ENCODE measurements around the gene PKP2. TPM values are rescaled to one million over a fixed set of nuclear protein-coding genes. Genes with fewer than 3 reads are reported as not detected.

The PKP2 gene
- total and polyA plus RNA-seq, 2 of the 13 experiments (the other 11 are each of a cell fraction or from before 2014, with no cell fraction given) = 15.1 to 25.3 TPM

- TF ChIP-seq TFDP2 (CRISPR knock-in tag; IDR thresholded peaks at IDR 0.05) (no peak; the same call in 1 of the 2 replicates), ZFP90 (CRISPR knock-in tag; IDR thresholded peaks at IDR 0.05; ENCODE audit: borderline replicate concordance) (no peak; the same call in 1 of the 2 replicates), ZBTB7A (CRISPR knock-in tag; IDR thresholded peaks at IDR 0.05) (0 out of 2 replicates have a peak, but pooled peaks have one; percentile 16), NR2F1 (CRISPR knock-in tag; IDR thresholded peaks at IDR 0.05) (peak in 1 of 2 experiments; percentile 25; a peak in 1 of 4 replicates), ZNF224 (CRISPR knock-in tag; IDR thresholded peaks at IDR 0.05) (no peak), HNRNPH1 (optimal IDR thresholded peaks at IDR 0.05; ENCODE audit: low read depth, low read length) (no peak), ZNF772 (CRISPR knock-in tag; IDR thresholded peaks at IDR 0.05) (peak; percentile 16), ZNF563 (CRISPR knock-in tag; IDR thresholded peaks at IDR 0.05) (no peak; the same call in 1 of the 2 replicates), ISX (CRISPR knock-in tag; conservative IDR thresholded peaks at IDR 0.05) (no peak), BHLHE40 (IDR thresholded peaks at IDR 0.05; ENCODE audit: low read length) (no peak), ZNF160 (CRISPR knock-in tag; IDR thresholded peaks at IDR 0.05) (no peak), SOX6 (IDR thresholded peaks at IDR 0.05) (no peak), SOX6 (CRISPR knock-in tag; IDR thresholded peaks at IDR 0.05) (no peak; the same call in 1 of the 2 replicates), ZNF691 (CRISPR knock-in tag; IDR thresholded peaks at IDR 0.05; ENCODE audit: borderline replicate concordance, low read depth) (0 out of 2 replicates have a peak, but pooled peaks have one; percentile 63), ZKSCAN1 (IDR thresholded peaks at IDR 0.05; ENCODE audit: low read length) (no peak), POGZ (CRISPR knock-in tag; IDR thresholded peaks at IDR 0.05) (peak; percentile 59; the same call in 1 of the 2 replicates), ZNF709 (CRISPR knock-in tag; IDR thresholded peaks at IDR 0.05) (peak; percentile 62; the same call in 1 of the 2 replicates), MYNN (CRISPR knock-in tag; IDR thresholded peaks at IDR 0.05; ENCODE audit: low read depth) (no peak), ZNF556 (CRISPR knock-in tag; IDR thresholded peaks at IDR 0.05; ENCODE audit: borderline replicate concordance) (no peak)
- TF ChIP-seq, protein P1, sequence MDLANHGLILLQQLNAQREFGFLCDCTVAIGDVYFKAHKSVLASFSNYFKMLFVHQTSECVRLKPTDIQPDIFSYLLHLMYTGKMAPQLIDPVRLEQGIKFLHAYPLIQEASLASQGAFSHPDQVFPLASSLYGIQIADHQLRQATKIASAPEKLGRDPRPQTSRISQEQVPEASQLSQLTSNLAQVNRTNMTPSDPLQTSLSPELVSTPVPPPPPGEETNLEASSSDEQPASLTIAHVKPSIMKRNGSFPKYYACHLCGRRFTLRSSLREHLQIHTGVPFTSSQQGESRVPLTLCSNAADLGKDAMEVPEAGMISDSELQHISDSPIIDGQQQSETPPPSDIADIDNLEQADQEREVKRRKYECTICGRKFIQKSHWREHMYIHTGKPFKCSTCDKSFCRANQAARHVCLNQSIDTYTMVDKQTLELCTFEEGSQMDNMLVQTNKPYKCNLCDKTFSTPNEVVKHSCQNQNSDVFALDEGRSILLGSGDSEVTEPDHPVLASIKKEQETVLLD (CRISPR knock-in tag; IDR thresholded peaks at IDR 0.05; ENCODE audit: low read depth) = no peak
- TF ChIP-seq, protein P2, sequence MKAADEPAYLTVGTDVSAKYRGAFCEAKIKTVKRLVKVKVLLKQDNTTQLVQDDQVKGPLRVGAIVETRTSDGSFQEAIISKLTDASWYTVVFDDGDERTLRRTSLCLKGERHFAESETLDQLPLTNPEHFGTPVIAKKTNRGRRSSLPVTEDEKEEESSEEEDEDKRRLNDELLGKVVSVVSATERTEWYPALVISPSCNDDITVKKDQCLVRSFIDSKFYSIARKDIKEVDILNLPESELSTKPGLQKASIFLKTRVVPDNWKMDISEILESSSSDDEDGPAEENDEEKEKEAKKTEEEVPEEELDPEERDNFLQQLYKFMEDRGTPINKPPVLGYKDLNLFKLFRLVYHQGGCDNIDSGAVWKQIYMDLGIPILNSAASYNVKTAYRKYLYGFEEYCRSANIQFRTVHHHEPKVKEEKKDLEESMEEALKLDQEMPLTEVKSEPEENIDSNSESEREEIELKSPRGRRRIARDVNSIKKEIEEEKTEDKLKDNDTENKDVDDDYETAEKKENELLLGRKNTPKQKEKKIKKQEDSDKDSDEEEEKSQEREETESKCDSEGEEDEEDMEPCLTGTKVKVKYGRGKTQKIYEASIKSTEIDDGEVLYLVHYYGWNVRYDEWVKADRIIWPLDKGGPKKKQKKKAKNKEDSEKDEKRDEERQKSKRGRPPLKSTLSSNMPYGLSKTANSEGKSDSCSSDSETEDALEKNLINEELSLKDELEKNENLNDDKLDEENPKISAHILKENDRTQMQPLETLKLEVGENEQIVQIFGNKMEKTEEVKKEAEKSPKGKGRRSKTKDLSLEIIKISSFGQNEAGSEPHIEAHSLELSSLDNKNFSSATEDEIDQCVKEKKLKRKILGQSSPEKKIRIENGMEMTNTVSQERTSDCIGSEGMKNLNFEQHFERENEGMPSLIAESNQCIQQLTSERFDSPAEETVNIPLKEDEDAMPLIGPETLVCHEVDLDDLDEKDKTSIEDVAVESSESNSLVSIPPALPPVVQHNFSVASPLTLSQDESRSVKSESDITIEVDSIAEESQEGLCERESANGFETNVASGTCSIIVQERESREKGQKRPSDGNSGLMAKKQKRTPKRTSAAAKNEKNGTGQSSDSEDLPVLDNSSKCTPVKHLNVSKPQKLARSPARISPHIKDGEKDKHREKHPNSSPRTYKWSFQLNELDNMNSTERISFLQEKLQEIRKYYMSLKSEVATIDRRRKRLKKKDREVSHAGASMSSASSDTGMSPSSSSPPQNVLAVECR (CRISPR knock-in tag; IDR thresholded peaks at IDR 0.05; ENCODE audit: borderline replicate concordance) = peak; percentile 81
Measured at GRCh38 chr12:32755654-32756475, 140.7 kb downstream of the PKP2 start, which contains the start of gene YARS2 (continued).
